ENCODE data around the gene IGF2R. TPM values are rescaled to one million over a fixed set of nuclear protein-coding genes. Genes with fewer than 3 reads are reported as not detected.

IGF2R gene
- total RNA-seq, 1 experiment from 2014 or later = 92.2 TPM

DNA sequence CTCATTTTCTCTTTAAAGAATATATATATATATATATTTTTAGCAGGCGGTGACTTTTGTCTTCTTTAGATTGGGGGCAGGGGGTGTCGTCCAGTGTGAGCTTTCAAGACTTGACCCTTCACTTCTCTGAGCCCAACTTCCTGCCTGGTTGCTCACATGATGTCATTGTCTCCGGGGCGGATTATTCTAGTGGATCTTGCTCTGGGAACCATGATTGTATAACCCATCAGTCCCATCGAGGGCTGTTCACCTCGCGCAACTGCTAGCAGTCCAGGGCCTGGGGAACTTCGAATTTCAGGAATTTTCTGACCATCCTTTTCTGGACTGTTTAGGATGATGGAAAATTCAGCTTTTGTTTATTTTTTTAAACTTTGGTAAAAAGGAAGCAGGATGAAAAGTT, 1.0 kb downstream of the IGF2R start:
- no peak for TF ChIP-seq CTCF (IDR thresholded peaks at IDR 0.05; ENCODE audit: insufficient read depth in 1 of 2, low read depth in 1 of 2, low read length in 1 of 2, severe bottlenecking in 1 of 2, unreplicated experiment in 1 of 2)
- intact Hi-C loops (cut with micrococcal nuclease; ENCODE audit: unreplicated experiment) = no loop called here
- Mint-ChIP-seq H3K27me3 (ENCODE audit: insufficient read depth, unreplicated experiment) (no peaks in the 10 kb centered on the region), H3K4me3 (ENCODE audit: unreplicated experiment) (peak overlapping the region; percentile 95), H3K36me3 (ENCODE audit: insufficient read depth, unreplicated experiment) (peaks cover 12% of the 10 kb centered on the region), H3K27ac (ENCODE audit: unreplicated experiment) (peak overlapping the region; percentile 96), H3K9me3 (ENCODE audit: unreplicated experiment) (no peaks in the 10 kb centered on the region), H3K4me1 (ENCODE audit: low read depth, unreplicated experiment) (peaks cover 12% of the 10 kb centered on the region)
- Histone ChIP-seq H3K9me3 (no peaks in the 10 kb centered on the region), H3K4me3 (ENCODE audit: low read depth, low read length) (peak overlapping the region; percentile 76), H3K4me1 (peaks cover 8% of the 10 kb centered on the region), H3K27me3 (replicated peaks; ENCODE audit: control insufficient read depth, insufficient read depth, low read length) (no peaks in the 10 kb centered on the region), H3K36me3 (ENCODE audit: control insufficient read depth, insufficient read depth, low read length) (no peaks in the 10 kb centered on the region; the same call in 1 of the 2 replicates)
- peak; percentile 62 to 67 for DNase-seq
- ChIA-PET CTCF (no interaction called here), POLR2A (interaction anchor here (0.6 to 0.7 kb wide), 3 partner anchors 179 to 1857 kb away, joined by 3 to 5 read pairs (median 3); partner anchors contain the start of genes MRPL18 and WTAP)
- BruUV-seq (replicated peaks) = no TSS peak

DNA sequence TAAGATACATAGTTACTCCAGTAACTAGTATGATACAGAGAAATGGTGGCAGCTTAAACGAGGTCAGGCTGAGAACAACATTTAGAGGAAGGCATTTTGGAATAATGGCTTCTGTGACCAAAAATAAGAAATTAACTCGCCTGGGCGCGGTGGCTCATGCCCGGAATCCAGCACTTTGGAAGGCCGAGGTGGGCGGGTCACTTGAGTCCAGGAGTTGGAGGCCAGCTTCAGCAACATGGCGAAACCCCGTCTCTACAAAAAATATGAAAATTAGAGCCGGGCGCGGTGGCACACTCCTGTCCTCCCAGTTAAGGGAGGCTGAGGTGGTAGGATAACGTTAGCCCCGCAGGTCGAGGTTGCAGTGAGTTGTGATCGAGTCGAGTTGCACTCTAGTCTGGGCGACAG, 1.8 kb downstream of the IGF2R start:
- Mint-ChIP-seq H3K27ac (ENCODE audit: unreplicated experiment) (no peak overlapping the region), H3K4me3 (ENCODE audit: unreplicated experiment) (peak overlapping the region; percentile 95), H3K4me1 (ENCODE audit: low read depth, unreplicated experiment) (peaks cover 16% of the 10 kb centered on the region), H3K27me3 (ENCODE audit: insufficient read depth, unreplicated experiment) (no peaks in the 10 kb centered on the region), H3K9me3 (ENCODE audit: unreplicated experiment) (no peaks in the 10 kb centered on the region), H3K36me3 (ENCODE audit: insufficient read depth, unreplicated experiment) (peaks cover 12% of the 10 kb centered on the region)
- intact Hi-C loops (cut with micrococcal nuclease; ENCODE audit: unreplicated experiment) = no loop called here
- Histone ChIP-seq H3K9me3 (no peaks in the 10 kb centered on the region), H3K36me3 (ENCODE audit: control insufficient read depth, insufficient read depth, low read length) (no peaks in the 10 kb centered on the region; the same call in 1 of the 2 replicates), H3K4me3 (ENCODE audit: low read depth, low read length) (peak overlapping the region; percentile 76), H3K4me1 (peaks cover 8% of the 10 kb centered on the region), H3K27me3 (replicated peaks; ENCODE audit: control insufficient read depth, insufficient read depth, low read length) (no peaks in the 10 kb centered on the region)
- ChIA-PET POLR2A (no interaction called here), CTCF (no interaction called here)
- no peak for DNase-seq
- TF ChIP-seq CTCF (IDR thresholded peaks at IDR 0.05; ENCODE audit: insufficient read depth in 1 of 2, low read depth in 1 of 2, low read length in 1 of 2, severe bottlenecking in 1 of 2, unreplicated experiment in 1 of 2) = no peak
- BruUV-seq (replicated peaks) = no TSS peak

- no peaks in the 10 kb centered on the region for H3K27me3 ChIP-seq (replicated peaks; ENCODE audit: control insufficient read depth, insufficient read depth, low read length)
- intact Hi-C loops (cut with micrococcal nuclease; ENCODE audit: unreplicated experiment) = no loop called here
- POLR2A ChIA-PET = no interaction called here
These were observed 2.7 kb downstream of the IGF2R start for GRCh38 chr6:159971341-159972178.

More at GRCh38 chr6:159971341-159972178, 2.7 kb downstream of the IGF2R start:
- Mint-ChIP-seq H3K4me1 (ENCODE audit: low read depth, unreplicated experiment) (peaks cover 16% of the 10 kb centered on the region), H3K27me3 (ENCODE audit: insufficient read depth, unreplicated experiment) (no peaks in the 10 kb centered on the region), H3K36me3 (ENCODE audit: insufficient read depth, unreplicated experiment) (peaks cover 12% of the 10 kb centered on the region), H3K27ac (ENCODE audit: unreplicated experiment) (no peak overlapping the region), H3K4me3 (ENCODE audit: unreplicated experiment) (no peak overlapping the region), H3K9me3 (ENCODE audit: unreplicated experiment) (no peaks in the 10 kb centered on the region)
- Histone ChIP-seq H3K9me3 (no peaks in the 10 kb centered on the region), H3K4me3 (ENCODE audit: low read depth, low read length) (no peak overlapping the region), H3K4me1 (peaks cover 8% of the 10 kb centered on the region), H3K36me3 (ENCODE audit: control insufficient read depth, insufficient read depth, low read length) (no peaks in the 10 kb centered on the region; the same call in 1 of the 2 replicates)
- DNase-seq = no peak
- no peak for TF ChIP-seq CTCF (IDR thresholded peaks at IDR 0.05; ENCODE audit: insufficient read depth in 1 of 2, low read depth in 1 of 2, low read length in 1 of 2, severe bottlenecking in 1 of 2, unreplicated experiment in 1 of 2)
- CTCF ChIA-PET = no interaction called here
- no TSS peak for BruUV-seq (replicated peaks)
